GM19452 (cell line): ENCODE data around the gene LLCFC1.

Experiments
- ATAC-seq: cut with Tn5 transposase; IDR thresholded peaks from one replicate; pipeline ENCODE4 v1.9.1; 2021; ENCODE audit not compliant: unreplicated experiment

Gene LLCFC1

GRCh38 chr7:142910031-142910433, 29.3 kb upstream of the LLCFC1 start:
- ATAC-seq, result no peak

GRCh38 chr7:142910481-142910880, 28.8 kb upstream of the LLCFC1 start:
- ATAC-seq, result no peak

- no peak for ATAC-seq
Measured at GRCh38 chr7:142913051-142913450, 26.2 kb upstream of the LLCFC1 start.

- ATAC-seq, result no peak
Measured at GRCh38 chr7:142913566-142913965, 25.7 kb upstream of the LLCFC1 start.

- ATAC-seq, result no peak
Measured at GRCh38 chr7:142914121-142914520, 25.2 kb upstream of the LLCFC1 start.

GRCh38 chr7:142915315-142915714, 24.0 kb upstream of the LLCFC1 start:
- no peak for ATAC-seq

GRCh38 chr7:142916508-142916907, 22.8 kb upstream of the LLCFC1 start:
- ATAC-seq, result no peak

GRCh38 chr7:142917447-142917846, 21.8 kb upstream of the LLCFC1 start:
- ATAC-seq, result no peak

GRCh38 chr7:142918901-142919300, 20.4 kb upstream of the LLCFC1 start:
- ATAC-seq, result no peak

GRCh38 chr7:142919656-142920055, 19.6 kb upstream of the LLCFC1 start:
- ATAC-seq, result no peak

- ATAC-seq, result no peak
Measured at GRCh38 chr7:142923391-142923790, 15.9 kb upstream of the LLCFC1 start.

- ATAC-seq, result no peak
Measured at GRCh38 chr7:142925413-142925812, 13.9 kb upstream of the LLCFC1 start.

- ATAC-seq, result no peak
Measured at GRCh38 chr7:142927085-142927745, 12.1 kb upstream of the LLCFC1 start.

- ATAC-seq, result no peak
Measured at GRCh38 chr7:142927949-142928348, 11.3 kb upstream of the LLCFC1 start.

GRCh38 chr7:142930126-142930730, 9.1 kb upstream of the LLCFC1 start:
- no peak for ATAC-seq

- ATAC-seq, result no peak
Measured at GRCh38 chr7:142932386-142933091, 6.7 kb upstream of the LLCFC1 start.

- no peak for ATAC-seq
Measured at GRCh38 chr7:142933092-142933475, 6.2 kb upstream of the LLCFC1 start.

- ATAC-seq, result no peak
Measured at GRCh38 chr7:142933624-142934023, 5.7 kb upstream of the LLCFC1 start, which contains the start of gene TRPV5. TRPV5 (minus strand) TSS chr7:142933746; CDS start chr7:142933459, 287 bp downstream.

- no peak for ATAC-seq
Measured at GRCh38 chr7:142934056-142934455, 5.2 kb upstream of the LLCFC1 start.

- no peak for ATAC-seq
Measured at GRCh38 chr7:142935941-142936565, 3.2 kb upstream of the LLCFC1 start.

GRCh38 chr7:142938611-142939010, 673 bp upstream of the LLCFC1 start:
- no peak for ATAC-seq
